ENCODE measurements around the gene SSPN. TPM values are rescaled to one million over a fixed set of nuclear protein-coding genes. Genes with fewer than 3 reads are reported as not detected.
A peak's percentile ranks its signal among the peaks of the same experiment; 100 is the strongest.

SSPN gene
- total RNA-seq (10 to 100 TPM in 4 of 5 donors, 1 to 10 TPM in 1; 3.5 to 52.4 (median 23.3) TPM), polyA plus RNA-seq (1 to 10 TPM; 1.8 to 3.1 (median 2.1) TPM)
- long read RNA-seq, donor 1, full-length matches to known transcripts, result 3 of 3 reads
- long read RNA-seq, donor 1, partial matches to known transcripts, result 0 of 3 reads
- long read RNA-seq, donor 1, other reads (novel, unspliced or antisense), result 0 of 3 reads
- long read RNA-seq, donor 2, transcript SSPN-201 (3 exons, 2,788 nt), result major isoform, 5 of 5 reads
- long read RNA-seq, donor 2, partial matches to known transcripts, result 0 of 5 reads
- long read RNA-seq, donor 2, other reads (novel, unspliced or antisense), result 0 of 5 reads
- long read RNA-seq, donor 3, full-length matches to known transcripts, result 3 of 3 reads
- long read RNA-seq, donor 3, partial matches to known transcripts, result 0 of 3 reads
- long read RNA-seq, donor 3, other reads (novel, unspliced or antisense), result 0 of 3 reads
- long read RNA-seq, donor 4, partial matches to known transcripts, result 0 of 1 reads
- long read RNA-seq, donor 4, other reads (novel, unspliced or antisense), result 0 of 1 reads
- long read RNA-seq, donor 5, full-length matches to known transcripts, result 9 of 9 reads
- long read RNA-seq, donor 5, partial matches to known transcripts, result 0 of 9 reads
- long read RNA-seq, donor 5, other reads (novel, unspliced or antisense), result 0 of 9 reads
- long read RNA-seq, donor 6, full-length matches to known transcripts, result 7 of 7 reads
- long read RNA-seq, donor 6, partial matches to known transcripts, result 0 of 7 reads
- long read RNA-seq, donor 6, other reads (novel, unspliced or antisense), result 0 of 7 reads
- long read RNA-seq, donor 7, transcript SSPN-201 (3 exons, 2,788 nt), result major isoform, 11 of 11 reads
- long read RNA-seq, donor 7, partial matches to known transcripts, result 0 of 11 reads
- long read RNA-seq, donor 7, other reads (novel, unspliced or antisense), result 0 of 11 reads
- long read RNA-seq, donor 8, partial matches to known transcripts, result 0 of 3 reads
- long read RNA-seq, donor 8, other reads (novel, unspliced or antisense), result 0 of 3 reads
- long read RNA-seq, donor 9, partial matches to known transcripts, result 0 of 2 reads
- long read RNA-seq, donor 9, other reads (novel, unspliced or antisense), result 0 of 2 reads
- long read RNA-seq, donor 10, full-length matches to known transcripts, result 2 of 2 reads
- long read RNA-seq, donor 10, partial matches to known transcripts, result 0 of 2 reads
- long read RNA-seq, donor 10, other reads (novel, unspliced or antisense), result 0 of 2 reads

DNA sequence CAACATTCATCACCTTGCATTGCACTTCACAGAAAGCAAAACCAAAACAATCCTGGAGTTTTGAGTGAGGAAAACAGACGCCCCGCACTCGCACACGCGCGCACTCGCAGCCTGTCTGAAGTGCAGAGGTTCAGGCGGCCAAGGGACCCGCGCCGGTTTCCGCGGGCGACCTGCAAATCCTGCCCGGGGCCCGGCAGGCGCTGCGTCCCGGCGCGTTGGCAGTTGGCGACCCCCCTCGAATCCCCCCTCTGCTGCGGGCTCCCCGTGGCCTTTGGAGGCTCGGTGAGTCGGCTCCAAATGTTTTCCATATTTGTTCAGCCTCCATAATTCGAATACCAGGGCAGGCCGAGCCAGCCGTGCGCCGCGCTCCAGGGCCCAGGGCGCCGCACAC, at the start of gene SSPN:
Gene SSPN (plus strand): TSS at position 324 of the 391 bp plus-strand sequence. CDS start 100 bp downstream, outside the sequence.
- intact Hi-C loops (cut with DNase I; ENCODE audit: low total_unique reads), result no loop called here
- H3K9me3 ChIP-seq, result no peaks in the 10 kb centered on the region
- peak within 1 kb of the TSS; percentile 58 to 74 (median 66) for H3K4me3 ChIP-seq
- peaks cover 0 to 45% (median 18%) of the 10 kb centered on the region in 4 donors for H3K4me1 ChIP-seq
- TF ChIP-seq CTCF (IDR thresholded peaks at IDR 0.05), result no peak
- no peak for TF ChIP-seq EP300 (IDR thresholded peaks at IDR 0.05)
- no peak for TF ChIP-seq POLR2AphosphoS5 (IDR thresholded peaks at IDR 0.05)
- no peak for TF ChIP-seq POLR2A (IDR thresholded peaks at IDR 0.05)
- WGBS, 5 donors, result 0 to 1% (median 0%) methylated on average over 11 to 35 of the region's 35 CpGs
- H3K27ac ChIP-seq, result peak within 1 kb of the TSS; percentile 74 to 88 (median 84)
- no peaks in the 10 kb centered on the region for H3K36me3 ChIP-seq
- peaks cover 0 to 10% (median 0%) of the 10 kb centered on the region in 3 donors for H3K27me3 ChIP-seq
- DNase-seq, result peak; percentile 61 to 90

DNA sequence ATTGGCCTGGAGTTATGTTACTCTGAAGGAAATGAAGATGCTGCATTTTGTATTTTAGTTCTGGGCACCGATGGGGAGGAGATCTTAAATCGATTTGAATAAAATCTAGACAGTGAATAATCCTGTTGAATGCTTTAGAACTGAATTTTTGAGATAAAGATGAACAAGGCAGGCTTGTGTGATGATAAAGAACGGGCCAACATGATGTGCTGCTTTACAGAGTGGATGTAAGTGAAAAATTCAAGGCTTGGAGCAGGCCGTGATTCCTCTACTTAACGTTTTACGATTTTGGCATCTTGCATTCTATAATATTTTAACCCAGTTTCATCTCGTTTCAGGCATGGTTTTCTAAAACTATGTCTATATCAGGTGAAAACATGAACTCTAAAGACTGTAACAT, 47.1 kb upstream of the SSPN start:
- H3K4me3 ChIP-seq, result no peak overlapping the region
- H3K9me3 ChIP-seq, result no peaks in the 10 kb centered on the region
- intact Hi-C loops (cut with DNase I; ENCODE audit: low total_unique reads), result no loop called here
- peaks cover 0 to 11% (median 5%) of the 10 kb centered on the region in 4 donors for H3K4me1 ChIP-seq
- no peak for DNase-seq
- 87 to 91% (median 88%) methylated on average over 7 of the region's 7 CpGs for WGBS, 5 donors
- H3K27ac ChIP-seq, result no peak overlapping the region
- TF ChIP-seq CTCF (IDR thresholded peaks at IDR 0.05), result no peak
- TF ChIP-seq POLR2AphosphoS5 (IDR thresholded peaks at IDR 0.05), result no peak
- no peak for TF ChIP-seq POLR2A (IDR thresholded peaks at IDR 0.05)
- TF ChIP-seq EP300 (IDR thresholded peaks at IDR 0.05), result no peak
- H3K27me3 ChIP-seq, result no peaks in the 10 kb centered on the region
- H3K36me3 ChIP-seq, result no peaks in the 10 kb centered on the region

- no peak for DNase-seq
- intact Hi-C loops (cut with DNase I; ENCODE audit: low total_unique reads), result no loop called here
- Histone ChIP-seq H3K9me3 (no peaks in the 10 kb centered on the region), H3K27me3 (no peaks in the 10 kb centered on the region), H3K4me1 (peaks cover 8 to 23% (median 14%) of the 10 kb centered on the region in 4 donors), H3K4me3 (no peak overlapping the region), H3K27ac (no peak overlapping the region), H3K36me3 (no peaks in the 10 kb centered on the region)
- WGBS, 5 donors, result 57 to 67% (median 65%) methylated on average over 5 of the region's 5 CpGs
- TF ChIP-seq POLR2AphosphoS5 (IDR thresholded peaks at IDR 0.05) (no peak), EP300 (IDR thresholded peaks at IDR 0.05) (no peak), CTCF (IDR thresholded peaks at IDR 0.05) (no peak), POLR2A (IDR thresholded peaks at IDR 0.05) (no peak)
Measured at GRCh38 chr12:26149968-26150500, 45.3 kb upstream of the SSPN start.
